H1 (cell line): ENCODE data around the gene ZMYM2. TPM values are rescaled to one million over a fixed set of nuclear protein-coding genes. Genes with fewer than 3 reads are reported as not detected.

Source experiments
- CTCF ChIA-PET: fragments of 300-600 bp; sonication (Branson Sonifier 250); formaldehyde crosslinking; loops from one replicate; lab custom pipeline; 2021; ENCODE audit not compliant: partially characterized antibody; lab: Charles Lee
- POLR2A ChIA-PET: fragments of 300-600 bp; sonication (Branson Sonifier 250); formaldehyde crosslinking; loops from one replicate; lab custom pipeline; 2021; ENCODE audit warnings: inconsistent platforms; ENCODE audit not compliant: partially characterized antibody; lab: Charles Lee
- DNase-seq, 2 experiments: peaks; one replicate each; pipeline versions ENCODE4 v3.0.0 to v3.0.0-alpha.2; 2010 to 2022; ENCODE audit warnings: low spot score in 2 of 2, low read depth in 1 of 2, mixed read lengths in 1 of 2
- FAIRE-seq: peaks from 2 replicates; lab custom pipeline; 2011; peaks lifted over from hg19 to GRCh38; lab: Jason Lieb, UNC
- H2AFZ ChIP-seq: 2 replicates; pipeline ENCODE4 v1.8.1; 2012; ENCODE audit warnings: low read length, inconsistent platforms
- H2AK5ac ChIP-seq: 2 replicates; pipeline ENCODE4 v1.6.1; 2013; ENCODE audit warnings: low read depth, low read length
- H2BK120ac ChIP-seq: replicated peaks from 2 replicates; pipeline ENCODE3; 2013; ENCODE audit warnings: low read depth, low read length, inconsistent platforms
- H2BK12ac ChIP-seq: 2 replicates; pipeline ENCODE4 v1.6.1; 2013; ENCODE audit warnings: low read depth, low read length
- H2BK15ac ChIP-seq: 2 replicates; pipeline ENCODE4 v1.6.1; 2013; ENCODE audit warnings: low read length
- H2BK20ac ChIP-seq: 2 replicates; pipeline ENCODE4 v1.6.1; 2013; ENCODE audit warnings: low read length
- H2BK5ac ChIP-seq: 2 replicates; pipeline ENCODE4 v1.6.1; 2013; ENCODE audit warnings: low read depth, low read length
- H3K14ac ChIP-seq: 2 replicates; pipeline ENCODE4 v1.6.1; 2013; ENCODE audit warnings: inconsistent platforms; ENCODE audit not compliant: insufficient read length
- H3K18ac ChIP-seq: 2 replicates; pipeline ENCODE4 v1.6.1; 2013; ENCODE audit warnings: low read length; ENCODE audit errors: extremely low read depth
- H3K23ac ChIP-seq: 2 replicates; pipeline ENCODE4 v1.6.1; 2013; ENCODE audit warnings: inconsistent platforms; ENCODE audit not compliant: insufficient read length
- H3K23me2 ChIP-seq: 2 replicates; pipeline ENCODE4 v1.6.1; 2013; ENCODE audit warnings: low read depth, low read length
- H3K27ac ChIP-seq: 2 replicates; pipeline ENCODE4 v1.6.1; 2011; ENCODE audit warnings: low read depth, low read length, inconsistent platforms
- H3K27me3 ChIP-seq, 4 experiments: replicated peaks in 1 of 4; 1 replicate in 1 of 4; 2 replicates in 3 of 4; pipeline versions ENCODE4 v1.6.1 to v1.8.1; 2011 to 2013; ENCODE audit warnings: low read length in 3 of 4, mild to moderate bottlenecking in 3 of 4, inconsistent platforms in 2 of 4, mixed read lengths in 2 of 4, moderate library complexity in 1 of 4; ENCODE audit not compliant: control insufficient read depth in 3 of 4, insufficient read depth in 3 of 4; ENCODE audit errors: extremely low read depth in 1 of 4
- H3K36me3 ChIP-seq, 4 experiments: 2 replicates each; pipeline versions ENCODE4 v1.6.1 to v1.8.1; 2011 to 2013; ENCODE audit warnings: mild to moderate bottlenecking in 4 of 4, low read length in 3 of 4, moderate library complexity in 2 of 4, control low read depth in 1 of 4, inconsistent platforms in 1 of 4; ENCODE audit not compliant: insufficient read depth in 4 of 4, control insufficient read depth in 2 of 4
- H3K4ac ChIP-seq: replicated peaks from 2 replicates; pipeline ENCODE3; 2013; ENCODE audit warnings: low read length, low read depth, mixed read lengths, inconsistent platforms; ENCODE audit not compliant: insufficient read length
- H3K4me1 ChIP-seq, 4 experiments: replicated peaks in 1 of 4; 1 replicate in 1 of 4; 2 replicates in 3 of 4; pipeline versions ENCODE4 v1.6.1 to v1.8.1; 2011 to 2013; ENCODE audit warnings: low read length in 3 of 4, inconsistent platforms in 2 of 4, mixed read lengths in 1 of 4; ENCODE audit not compliant: insufficient read depth in 4 of 4, control insufficient read depth in 3 of 4
- H3K4me2 ChIP-seq, 2 experiments: 2 replicates each; pipeline versions ENCODE4 v1.6.1 to v1.8.1; 2011 to 2013; ENCODE audit warnings: low read depth in 2 of 2, low read length in 2 of 2, control low read depth in 1 of 2, inconsistent platforms in 1 of 2, mild to moderate bottlenecking in 1 of 2; ENCODE audit not compliant: insufficient read depth in 1 of 2
- H3K4me3 ChIP-seq, 4 experiments: fragments of 200-600, 300-600 bp in 1 of 4; sonication (generic), shearing (Covaris generic), sonication (Bioruptor Twin) in 1 of 4; 2 replicates each; pipeline versions ENCODE4 v1.5.1 to v1.8.1; 2011 to 2016; ENCODE audit warnings: low read length in 4 of 4, low read depth in 3 of 4, control low read depth in 2 of 4, inconsistent platforms in 2 of 4, mild to moderate bottlenecking in 2 of 4, mixed read lengths in 1 of 4, moderate library complexity in 1 of 4; ENCODE audit not compliant: insufficient read depth in 2 of 4; ENCODE audit errors: extremely low read depth in 1 of 4
- H3K56ac ChIP-seq: replicated peaks from 2 replicates; pipeline ENCODE3; 2013; ENCODE audit warnings: low read depth, mild to moderate bottlenecking, mixed read lengths, low read length, inconsistent platforms; ENCODE audit not compliant: insufficient read length
- H3K79me1 ChIP-seq: 2 replicates; pipeline ENCODE4 v1.6.1; 2013; ENCODE audit warnings: low read depth, low read length, control low read depth
- H3K79me2 ChIP-seq, 2 experiments: 2 replicates each; pipeline versions ENCODE4 v1.6.1 to v1.8.1; 2012 to 2013; ENCODE audit warnings: low read length in 2 of 2, mild to moderate bottlenecking in 2 of 2, inconsistent platforms in 1 of 2; ENCODE audit not compliant: insufficient read depth in 2 of 2, control insufficient read depth in 1 of 2
- H3K9ac ChIP-seq, 4 experiments: replicated peaks in 1 of 4; 1 replicate in 1 of 4; 2 replicates in 3 of 4; pipeline versions ENCODE4 v1.6.1 to v1.8.1; 2011 to 2013; ENCODE audit warnings: low read depth in 3 of 4, low read length in 3 of 4, control low read depth in 2 of 4, mild to moderate bottlenecking in 2 of 4, moderate library complexity in 2 of 4, inconsistent platforms in 1 of 4; ENCODE audit errors: extremely low read depth in 1 of 4
- H3K9me3 ChIP-seq, 2 experiments: 2 replicates each; pipeline versions ENCODE4 v1.6.1 to v1.8.1; 2012 to 2013; ENCODE audit warnings: mild to moderate bottlenecking in 2 of 2, moderate library complexity in 2 of 2, control low read depth in 1 of 2, inconsistent platforms in 1 of 2, low read depth in 1 of 2, low read length in 1 of 2, mixed read lengths in 1 of 2; ENCODE audit not compliant: insufficient read depth in 2 of 2
- H4K20me1 ChIP-seq, 2 experiments: replicated peaks in 1 of 2; 2 replicates each; pipeline versions ENCODE3 to v1.8.1; 2011 to 2013; ENCODE audit warnings: inconsistent platforms in 2 of 2, low read length in 2 of 2, mild to moderate bottlenecking in 1 of 2; ENCODE audit not compliant: insufficient read depth in 2 of 2, control insufficient read depth in 1 of 2
- H4K5ac ChIP-seq: 2 replicates; pipeline ENCODE4 v1.6.1; 2013; ENCODE audit warnings: low read length, low read depth, mixed read lengths, inconsistent platforms; ENCODE audit not compliant: insufficient read length
- H4K8ac ChIP-seq: 2 replicates; pipeline ENCODE4 v1.8.0; 2013; ENCODE audit warnings: mild to moderate bottlenecking, moderate library complexity, low read length, inconsistent platforms; ENCODE audit not compliant: insufficient read depth; ENCODE audit errors: extremely low read depth
- H4K91ac ChIP-seq: replicated peaks from 2 replicates; pipeline ENCODE3; 2013; ENCODE audit warnings: low read length, mixed read lengths, inconsistent platforms; ENCODE audit not compliant: insufficient read length
- ASH2L ChIP-seq: fragments of 200-600, 300-600 bp; sonication (generic); IDR thresholded peaks from one replicate; pipeline ENCODE4 v1.7.1; 2017; ENCODE audit warnings: low read length
- CBX5 ChIP-seq: fragments of 300-800, 300-1000 bp; sonication (generic); IDR thresholded peaks from 2 replicates; pipeline ENCODE4 v1.7.1; 2016; ENCODE audit warnings: antibody characterized with exemption, low read length, low read depth
- NANOG ChIP-seq: IDR thresholded peaks from 2 replicates; pipeline ENCODE4 v1.6.1; 2011; ENCODE audit warnings: low read length, low read depth, mild to moderate bottlenecking, inconsistent platforms; ENCODE audit not compliant: insufficient read depth, poor library complexity, severe bottlenecking
- RXRA ChIP-seq: IDR thresholded peaks from 2 replicates; pipeline ENCODE4 v1.6.1; 2011; ENCODE audit warnings: low read depth, mild to moderate bottlenecking, low read length, moderate library complexity; ENCODE audit not compliant: insufficient read depth
- SAP30 ChIP-seq: fragments of 300-600 bp; sonication (generic); IDR thresholded peaks from 2 replicates; pipeline ENCODE4 v1.7.1; 2012; ENCODE audit warnings: low read length, moderate library complexity, mild to moderate bottlenecking, inconsistent platforms; ENCODE audit not compliant: insufficient read depth, insufficient replicate concordance
- SIN3A ChIP-seq, 2 experiments: IDR thresholded peaks in 1 of 2; conservative IDR thresholded peaks in 1 of 2; 2 replicates each; pipeline ENCODE4 v1.6.1; 2011 to 2012; ENCODE audit warnings: low read length in 2 of 2, improper control_type of control experiment in 1 of 2, low read depth in 1 of 2, mild to moderate bottlenecking in 1 of 2
- SIRT6 ChIP-seq: IDR thresholded peaks from one replicate; pipeline ENCODE4 v1.7.1; 2012; ENCODE audit warnings: low read length, inconsistent platforms
- TAF1 ChIP-seq: IDR thresholded peaks from 2 replicates; pipeline ENCODE4 v1.6.1; 2011; ENCODE audit warnings: mild to moderate bottlenecking, low read depth, low read length
- WGBS, 2 experiments: shearing (Covaris generic) in 1 of 2; methylation state at CpG; one replicate each; pipeline versions ENCODE4 v1.1.6 to v1.1.7; 2013 to 2015; ENCODE audit warnings: low lambda C conversion rate in 2 of 2, mixed read lengths in 2 of 2, inconsistent platforms in 1 of 2, low coverage in 1 of 2, missing lambda C conversion rate in 1 of 2; ENCODE audit not compliant: insufficient replicate concordance in 2 of 2, insufficient coverage in 1 of 2, insufficient read length in 1 of 2; ENCODE audit errors: extremely low coverage in 1 of 2, missing lambda C conversion rate in 1 of 2; 5-methylcytosine and 5-hydroxymethylcytosine counted together
- polyA plus RNA-seq, 7 experiments: library from polyadenylated mRNA; depleted of rRNA in 3 of 7; stranded (reverse) in 5 of 7; unstranded in 2 of 7; fragments of >200 nt in 5 of 7; fragments of 200-250 nt in 2 of 7; gene quantifications; 1 replicate in 5 of 7; 2 replicates in 1 of 7; 4 replicates in 1 of 7; pipeline versions ENCODE4 v1.2.1 to v1.2.3, GENCODE V29; 2011 to 2013; ENCODE audit warnings: missing spikeins in 2 of 7, mixed read lengths in 2 of 7
- total RNA-seq: library from RNA; stranded (reverse); fragmentation: NEBNext Ultra II Directional; extraction: Animal tissue kit (Norgen Biotek cat#: 25700); gene quantifications from 2 replicates; pipeline ENCODE4 v1.2.1, GENCODE V29; 2021
- TF ChIP-seq, protein P1 (sequence below): IDR thresholded peaks from 2 replicates; pipeline ENCODE4 v1.6.1; 2012; ENCODE audit warnings: inconsistent platforms
- TF ChIP-seq, protein P2 (sequence below): IDR thresholded peaks from 2 replicates; pipeline ENCODE4 v1.6.1; 2012; ENCODE audit warnings: low read length, inconsistent platforms

Gene ZMYM2
- total and polyA plus RNA-seq, 2 of the 8 experiments (the other 6 are each of a cell fraction or from before 2014, with no cell fraction given) = 41.2 to 159 TPM

DNA sequence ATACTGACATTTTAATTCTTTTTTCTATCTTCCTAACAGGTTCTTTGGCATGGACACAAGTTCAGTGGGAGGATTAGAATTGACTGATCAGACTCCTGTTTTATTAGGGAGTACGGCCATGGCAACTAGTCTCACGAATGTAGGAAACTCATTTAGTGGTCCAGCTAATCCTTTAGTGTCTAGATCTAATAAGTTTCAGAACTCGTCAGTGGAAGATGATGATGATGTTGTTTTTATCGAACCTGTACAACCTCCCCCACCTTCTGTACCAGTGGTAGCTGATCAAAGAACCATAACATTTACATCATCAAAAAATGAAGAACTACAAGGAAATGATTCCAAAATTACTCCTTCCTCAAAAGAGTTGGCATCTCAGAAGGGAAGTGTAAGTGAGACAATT lies 34.5 kb downstream of the ZMYM2 start:
- H3K4me1 ChIP-seq = no peaks in the 10 kb centered on the region
- 94% methylated on average over 4 of the region's 4 CpGs; no CpG with 5 or more reads in 1 of the 2 experiments for WGBS, 2 experiments
- no peaks in the 10 kb centered on the region for H3K23me2 ChIP-seq
- H3K9me3 ChIP-seq = no peaks in the 10 kb centered on the region
- H2AK5ac ChIP-seq = no peak overlapping the region
- H4K20me1 ChIP-seq = peaks cover 13% of the 10 kb centered on the region in 2 experiments
- no peak for TF ChIP-seq CBX5
- TF ChIP-seq SIN3A (conservative IDR thresholded peaks at IDR 0.05 in 1 of 2, IDR thresholded peaks at IDR 0.05 in 1 of 2; ENCODE audit: low read depth in 1 of 2, low read length in 2 of 2) = no peak
- TF ChIP-seq, protein P1, sequence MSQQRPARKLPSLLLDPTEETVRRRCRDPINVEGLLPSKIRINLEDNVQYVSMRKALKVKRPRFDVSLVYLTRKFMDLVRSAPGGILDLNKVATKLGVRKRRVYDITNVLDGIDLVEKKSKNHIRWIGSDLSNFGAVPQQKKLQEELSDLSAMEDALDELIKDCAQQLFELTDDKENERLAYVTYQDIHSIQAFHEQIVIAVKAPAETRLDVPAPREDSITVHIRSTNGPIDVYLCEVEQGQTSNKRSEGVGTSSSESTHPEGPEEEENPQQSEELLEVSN = no peak
- TF ChIP-seq, protein P2, sequence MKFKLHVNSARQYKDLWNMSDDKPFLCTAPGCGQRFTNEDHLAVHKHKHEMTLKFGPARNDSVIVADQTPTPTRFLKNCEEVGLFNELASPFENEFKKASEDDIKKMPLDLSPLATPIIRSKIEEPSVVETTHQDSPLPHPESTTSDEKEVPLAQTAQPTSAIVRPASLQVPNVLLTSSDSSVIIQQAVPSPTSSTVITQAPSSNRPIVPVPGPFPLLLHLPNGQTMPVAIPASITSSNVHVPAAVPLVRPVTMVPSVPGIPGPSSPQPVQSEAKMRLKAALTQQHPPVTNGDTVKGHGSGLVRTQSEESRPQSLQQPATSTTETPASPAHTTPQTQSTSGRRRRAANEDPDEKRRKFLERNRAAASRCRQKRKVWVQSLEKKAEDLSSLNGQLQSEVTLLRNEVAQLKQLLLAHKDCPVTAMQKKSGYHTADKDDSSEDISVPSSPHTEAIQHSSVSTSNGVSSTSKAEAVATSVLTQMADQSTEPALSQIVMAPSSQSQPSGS = no peak
- TF ChIP-seq SIRT6 = no peak
- TF ChIP-seq TAF1 = no peak
- TF ChIP-seq RXRA = no peak
- no peak for TF ChIP-seq ASH2L
- TF ChIP-seq NANOG = no peak
- TF ChIP-seq SAP30 = no peak
- H4K91ac ChIP-seq = no peak overlapping the region
- H2BK120ac ChIP-seq = no peak overlapping the region
- no peak overlapping the region for H2BK5ac ChIP-seq
- POLR2A ChIA-PET = no interaction called here
- no peak overlapping the region for H2AFZ ChIP-seq
- no peak overlapping the region for H3K9ac ChIP-seq
- H3K14ac ChIP-seq = no peak overlapping the region
- no peak overlapping the region for H3K27ac ChIP-seq
- H2BK12ac ChIP-seq = no peak overlapping the region
- H3K23ac ChIP-seq = no peak overlapping the region
- no peak overlapping the region for H3K4me3 ChIP-seq
- no peak overlapping the region for H4K5ac ChIP-seq
- H2BK20ac ChIP-seq = no peak overlapping the region
- H3K79me2 ChIP-seq = peaks cover 4 to 100% of the 10 kb centered on the region in 2 experiments; a peak in 3 of 4 replicates
- no peaks in the 10 kb centered on the region for H3K27me3 ChIP-seq
- H3K4ac ChIP-seq = no peak overlapping the region
- CTCF ChIA-PET = no interaction called here
- peaks cover 4 to 44% (median 26%) of the 10 kb centered on the region in 4 experiments for H3K36me3 ChIP-seq
- no peak overlapping the region for H3K56ac ChIP-seq
- H3K79me1 ChIP-seq = no peaks in the 10 kb centered on the region
- H4K8ac ChIP-seq = no peak overlapping the region
- no peak overlapping the region for H2BK15ac ChIP-seq
- DNase-seq (no peak), FAIRE-seq (no peak)
- H3K4me2 ChIP-seq = no peak overlapping the region
- H3K18ac ChIP-seq = no peak overlapping the region
